ENCODE measurements around the gene CYP2A7.
A peak's percentile ranks its signal among the peaks of the same experiment; 100 is the strongest.
"Not testable (repeated sequence)": the region's sequence is repeated elsewhere in the genome, so short reads cannot be mapped to it uniquely, and the experiment has no call there.

The CYP2A7 gene

DNA sequence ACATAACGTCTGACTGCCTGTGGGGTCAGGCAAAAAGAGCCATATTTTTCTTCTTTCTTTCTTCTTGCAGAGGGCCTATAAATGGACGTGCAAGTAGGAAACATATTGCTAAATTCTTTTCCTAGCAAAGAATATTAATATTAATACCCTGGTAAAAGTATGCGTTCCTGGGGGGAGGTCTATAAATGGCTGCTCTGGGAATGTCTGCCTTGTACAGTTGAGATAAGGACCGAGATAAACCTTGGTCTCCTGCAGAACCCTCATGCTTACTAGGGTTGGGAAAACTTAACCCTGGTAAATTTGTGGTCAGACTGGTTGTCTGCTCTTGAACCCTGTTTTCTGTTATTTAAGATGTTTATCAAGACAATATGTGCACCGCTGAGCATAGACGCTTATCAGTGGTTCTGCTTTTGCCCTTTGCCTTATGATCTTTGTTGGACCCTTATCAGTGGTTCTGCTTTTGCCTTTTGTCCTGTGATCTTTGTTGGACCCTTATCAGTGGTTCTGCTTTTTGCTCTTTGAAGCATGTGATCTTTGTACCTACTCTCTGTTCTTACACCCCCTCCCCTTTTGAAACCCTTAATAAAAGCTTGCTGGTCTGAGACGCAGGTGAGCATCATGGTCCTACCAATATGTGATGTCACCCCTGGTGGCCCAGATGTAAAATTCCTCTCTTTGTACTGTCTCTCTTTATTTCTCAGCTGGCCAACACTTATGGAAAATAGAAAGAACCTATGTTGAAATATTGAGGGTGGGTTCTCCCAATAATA, 37.7 kb upstream of the CYP2A7 start:
- H3K36me3 ChIP-seq (ENCODE audit: control insufficient read depth in 2 of 2, insufficient read depth in 1 of 2, low read length in 2 of 2); H3K4me3 ChIP-seq (ENCODE audit: low read depth, low read length); H3K27ac ChIP-seq (ENCODE audit: extremely low read depth, low read depth, low read length); H3K9me3 ChIP-seq (ENCODE audit: control insufficient read depth, insufficient read depth, low read depth, low read length); POLR2A ChIA-PET: not testable (repeated sequence)
- TF ChIP-seq ZNF23 (tag by site-specific recombination; IDR thresholded peaks at IDR 0.05; ENCODE audit: borderline replicate concordance), result 0 out of 2 replicates have a peak, but pooled peaks have one; percentile 40
- peak; percentile 48; the same call in 1 of the 2 replicates for TF ChIP-seq ZNF660 (tag by site-specific recombination; IDR thresholded peaks at IDR 0.05)
- TF ChIP-seq ZNF544 (tag by site-specific recombination; IDR thresholded peaks at IDR 0.05), result 0 out of 2 replicates have a peak, but pooled peaks have one; percentile 63
- TF ChIP-seq SETDB1 (IDR thresholded peaks at IDR 0.05; ENCODE audit: insufficient read length, low read length), result peak; percentile 88
- TF ChIP-seq ZNF510 (tag by site-specific recombination; IDR thresholded peaks at IDR 0.05; ENCODE audit: insufficient replicate concordance), result peak; percentile 72
- 0 out of 2 replicates have a peak, but pooled peaks have one; percentile 2 for TF ChIP-seq ZNF404 (tag by site-specific recombination; IDR thresholded peaks at IDR 0.05)
- 0 out of 2 replicates have a peak, but pooled peaks have one; percentile 20 for TF ChIP-seq ZNF561 (tag by site-specific recombination; IDR thresholded peaks at IDR 0.05; ENCODE audit: borderline replicate concordance)
- TF ChIP-seq ZNF529 (tag by site-specific recombination; IDR thresholded peaks at IDR 0.05; ENCODE audit: insufficient replicate concordance), result peak; percentile 72
- peak; percentile 11 for TF ChIP-seq ZNF555 (tag by site-specific recombination; conservative IDR thresholded peaks at IDR 0.05)
- TF ChIP-seq ZNF133 (tag by site-specific recombination; IDR thresholded peaks at IDR 0.05), result peak; percentile 96
- peak; percentile 94; the same call in 1 of the 2 replicates for TF ChIP-seq ZNF626 (tag by site-specific recombination; IDR thresholded peaks at IDR 0.05)
- peak; percentile 72; the same call in 1 of the 2 replicates for TF ChIP-seq ZNF184 (tag by site-specific recombination; IDR thresholded peaks at IDR 0.05)
- TF ChIP-seq, protein P1, sequence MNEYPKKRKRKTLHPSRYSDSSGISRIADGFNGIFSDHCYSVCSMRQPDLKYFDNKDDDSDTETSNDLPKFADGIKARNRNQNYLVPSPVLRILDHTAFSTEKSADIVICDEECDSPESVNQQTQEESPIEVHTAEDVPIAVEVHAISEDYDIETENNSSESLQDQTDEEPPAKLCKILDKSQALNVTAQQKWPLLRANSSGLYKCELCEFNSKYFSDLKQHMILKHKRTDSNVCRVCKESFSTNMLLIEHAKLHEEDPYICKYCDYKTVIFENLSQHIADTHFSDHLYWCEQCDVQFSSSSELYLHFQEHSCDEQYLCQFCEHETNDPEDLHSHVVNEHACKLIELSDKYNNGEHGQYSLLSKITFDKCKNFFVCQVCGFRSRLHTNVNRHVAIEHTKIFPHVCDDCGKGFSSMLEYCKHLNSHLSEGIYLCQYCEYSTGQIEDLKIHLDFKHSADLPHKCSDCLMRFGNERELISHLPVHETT (tag by site-specific recombination; IDR thresholded peaks at IDR 0.05), result 0 out of 2 replicates have a peak, but pooled peaks have one; percentile 30
- H3K4me1 ChIP-seq (ENCODE audit: control insufficient read depth, insufficient read depth, low read length), result peaks cover 22% of the 10 kb centered on the region
- CTCF ChIA-PET, result interaction anchor here (0.7 to 6.3 kb wide), 4 partner anchors 13 to 256 kb away, joined by 3 to 36 read pairs (median 5); no protein-coding TSS in a partner anchor

DNA sequence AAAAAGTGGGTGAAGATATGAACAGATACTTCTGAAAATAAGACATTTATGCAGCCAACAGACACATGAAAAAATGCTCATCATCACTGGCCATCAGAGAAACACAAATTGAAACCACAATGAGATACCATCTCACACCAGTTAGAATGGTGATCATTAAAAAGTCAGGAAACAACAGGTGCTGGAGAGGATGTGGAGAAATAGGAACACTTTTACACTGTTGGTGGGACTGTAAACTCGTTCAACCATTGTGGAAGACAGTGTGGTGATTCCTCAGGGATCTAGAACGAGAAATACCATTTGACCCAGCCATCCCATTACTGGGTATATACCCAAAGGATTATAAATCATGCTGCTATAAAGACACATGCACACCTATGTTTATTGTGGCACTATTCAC, 36.3 kb upstream of the CYP2A7 start:
- POLR2A ChIA-PET; H3K27ac ChIP-seq (ENCODE audit: extremely low read depth, low read depth, low read length); H3K4me3 ChIP-seq (ENCODE audit: low read depth, low read length); H3K36me3 ChIP-seq (ENCODE audit: control insufficient read depth in 2 of 2, insufficient read depth in 1 of 2, low read length in 2 of 2); H3K9me3 ChIP-seq (ENCODE audit: control insufficient read depth, insufficient read depth, low read depth, low read length): not testable (repeated sequence)
- H3K4me1 ChIP-seq (ENCODE audit: control insufficient read depth, insufficient read depth, low read length), result peaks cover 22% of the 10 kb centered on the region
- peak; percentile 63; the same call in 1 of the 2 replicates for TF ChIP-seq SCRT1 (tag by site-specific recombination; IDR thresholded peaks at IDR 0.05; ENCODE audit: borderline replicate concordance)
- peak; percentile 46; the same call in 1 of the 2 replicates for TF ChIP-seq ZNF133 (tag by site-specific recombination; IDR thresholded peaks at IDR 0.05)
- TF ChIP-seq SCRT2 (tag by site-specific recombination; IDR thresholded peaks at IDR 0.05), result peak; percentile 78
- peak; percentile 97 for TF ChIP-seq ZNF184 (tag by site-specific recombination; IDR thresholded peaks at IDR 0.05)
- CTCF ChIA-PET, result interaction anchor here (0.8 kb wide), 1 partner anchor 255 kb away, joined by 3 read pairs; no protein-coding TSS in a partner anchor

DNA sequence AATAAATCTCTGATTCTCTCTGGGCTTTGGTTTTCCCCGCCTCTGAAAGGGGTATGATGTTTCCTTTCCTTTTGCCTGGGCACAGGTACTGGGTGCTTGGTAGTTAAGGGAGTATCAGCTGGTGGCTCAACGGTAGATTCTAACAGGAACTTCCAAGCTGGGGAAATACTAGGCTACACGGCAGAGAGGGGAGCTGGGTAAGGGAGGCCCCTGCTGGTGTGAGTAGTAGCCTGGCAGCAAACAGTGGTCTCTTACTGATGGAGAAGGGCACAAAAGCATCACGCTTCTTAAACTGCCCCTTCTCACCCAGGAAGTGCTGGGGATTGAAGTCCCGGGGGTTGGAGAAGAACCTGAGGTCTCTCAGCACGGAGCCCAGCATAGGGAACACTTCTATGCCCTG, 26.9 kb upstream of the CYP2A7 start:
- TF ChIP-seq, protein P2, sequence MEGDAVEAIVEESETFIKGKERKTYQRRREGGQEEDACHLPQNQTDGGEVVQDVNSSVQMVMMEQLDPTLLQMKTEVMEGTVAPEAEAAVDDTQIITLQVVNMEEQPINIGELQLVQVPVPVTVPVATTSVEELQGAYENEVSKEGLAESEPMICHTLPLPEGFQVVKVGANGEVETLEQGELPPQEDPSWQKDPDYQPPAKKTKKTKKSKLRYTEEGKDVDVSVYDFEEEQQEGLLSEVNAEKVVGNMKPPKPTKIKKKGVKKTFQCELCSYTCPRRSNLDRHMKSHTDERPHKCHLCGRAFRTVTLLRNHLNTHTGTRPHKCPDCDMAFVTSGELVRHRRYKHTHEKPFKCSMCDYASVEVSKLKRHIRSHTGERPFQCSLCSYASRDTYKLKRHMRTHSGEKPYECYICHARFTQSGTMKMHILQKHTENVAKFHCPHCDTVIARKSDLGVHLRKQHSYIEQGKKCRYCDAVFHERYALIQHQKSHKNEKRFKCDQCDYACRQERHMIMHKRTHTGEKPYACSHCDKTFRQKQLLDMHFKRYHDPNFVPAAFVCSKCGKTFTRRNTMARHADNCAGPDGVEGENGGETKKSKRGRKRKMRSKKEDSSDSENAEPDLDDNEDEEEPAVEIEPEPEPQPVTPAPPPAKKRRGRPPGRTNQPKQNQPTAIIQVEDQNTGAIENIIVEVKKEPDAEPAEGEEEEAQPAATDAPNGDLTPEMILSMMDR (tag by site-specific recombination; IDR thresholded peaks at IDR 0.05), result peak; percentile 50
- TF ChIP-seq ZNF830 (tag by site-specific recombination; IDR thresholded peaks at IDR 0.05; ENCODE audit: low read depth), result no peak
- TF ChIP-seq, protein P1 (tag by site-specific recombination; IDR thresholded peaks at IDR 0.05), result no peak
- ChIA-PET POLR2A (no interaction called here), CTCF (interaction anchor here (0.6 to 2.1 kb wide), 4 partner anchors 12 to 274 kb away, joined by 3 to 6 read pairs (median 4); no protein-coding TSS in a partner anchor)
- no peak overlapping the region for H3K27ac ChIP-seq (ENCODE audit: extremely low read depth, low read depth, low read length)
- no peaks in the 10 kb centered on the region; the same call in 1 of the 2 replicates for H3K9me3 ChIP-seq (ENCODE audit: control insufficient read depth, insufficient read depth, low read depth, low read length)
- H3K4me1 ChIP-seq (ENCODE audit: control insufficient read depth, insufficient read depth, low read length), result no peaks in the 10 kb centered on the region
- H3K4me3 ChIP-seq (ENCODE audit: low read depth, low read length), result no peak overlapping the region
- no peaks in the 10 kb centered on the region for H3K36me3 ChIP-seq (ENCODE audit: control insufficient read depth in 2 of 2, insufficient read depth in 1 of 2, low read length in 2 of 2)
